ENCODE data around the gene SCAMP5. TPM values are rescaled to one million over a fixed set of nuclear protein-coding genes. Genes with fewer than 3 reads are reported as not detected.
A peak's percentile ranks its signal among the peaks of the same experiment; 100 is the strongest.

The SCAMP5 gene
- total and polyA plus RNA-seq, 2 of the 13 experiments (the other 11 are each of a cell fraction or from before 2014, with no cell fraction given), result 34.3 to 49.0 TPM

- TF ChIP-seq ZFP37 (CRISPR knock-in tag; IDR thresholded peaks at IDR 0.05; ENCODE audit: borderline replicate concordance) (no peak), ZNF318 (CRISPR knock-in tag; IDR thresholded peaks at IDR 0.05) (no peak), ZBTB21 (CRISPR knock-in tag; IDR thresholded peaks at IDR 0.05) (no peak), ZNF331 (CRISPR knock-in tag; IDR thresholded peaks at IDR 0.05) (0 out of 2 replicates have a peak, but pooled peaks have one; percentile 45), PCBP1 (IDR thresholded peaks at IDR 0.05; ENCODE audit: borderline replicate concordance, low read depth, low read length) (no peak), ZNF274 (CRISPR knock-in tag; IDR thresholded peaks at IDR 0.05) (no peak), ZNF512B (CRISPR knock-in tag; IDR thresholded peaks at IDR 0.05; ENCODE audit: borderline replicate concordance) (no peak), ZNF33A (CRISPR knock-in tag; IDR thresholded peaks at IDR 0.05; ENCODE audit: borderline replicate concordance) (no peak), SP5 (CRISPR knock-in tag; IDR thresholded peaks at IDR 0.05; ENCODE audit: borderline replicate concordance, low read depth) (no peak), AHR (CRISPR knock-in tag; IDR thresholded peaks at IDR 0.05) (no peak), ZMYM3 (CRISPR knock-in tag; IDR thresholded peaks at IDR 0.05) (no peak), ZNF609 (CRISPR knock-in tag; IDR thresholded peaks at IDR 0.05; ENCODE audit: borderline replicate concordance) (peak; percentile 79), KDM3A (CRISPR knock-in tag; IDR thresholded peaks at IDR 0.05; ENCODE audit: low read depth) (0 out of 2 replicates have a peak, but pooled peaks have one; percentile 38), ZNF652 (CRISPR knock-in tag; IDR thresholded peaks at IDR 0.05; ENCODE audit: borderline replicate concordance, low read depth) (0 out of 2 replicates have a peak, but pooled peaks have one; percentile 26)
Observed at GRCh38 chr15:75065467-75065850, 70.1 kb downstream of the SCAMP5 start (continued).

Data from HepG2 (cell line).